ENCODE results near the gene LRRC1.

DNA sequence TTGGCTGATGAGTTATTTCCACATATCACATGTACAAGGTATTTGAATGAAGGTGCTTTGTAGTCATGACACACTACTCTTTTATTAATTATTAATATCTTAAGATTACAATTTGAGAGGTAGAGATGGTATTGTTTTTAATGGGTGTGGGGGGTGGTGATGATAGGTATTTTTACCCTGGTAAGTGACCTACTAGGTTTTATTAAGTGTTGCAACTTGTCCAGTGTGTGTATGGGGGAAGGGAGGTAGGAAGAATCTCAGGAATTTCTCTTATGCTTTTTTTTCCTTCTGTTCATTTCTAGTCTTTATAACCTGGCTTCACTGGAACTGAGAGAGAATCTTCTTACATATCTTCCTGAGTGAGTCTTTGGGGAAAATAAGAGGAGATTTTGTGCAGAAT lies 101.4 kb downstream of the LRRC1 start:
- TF ChIP-seq, protein P1, sequence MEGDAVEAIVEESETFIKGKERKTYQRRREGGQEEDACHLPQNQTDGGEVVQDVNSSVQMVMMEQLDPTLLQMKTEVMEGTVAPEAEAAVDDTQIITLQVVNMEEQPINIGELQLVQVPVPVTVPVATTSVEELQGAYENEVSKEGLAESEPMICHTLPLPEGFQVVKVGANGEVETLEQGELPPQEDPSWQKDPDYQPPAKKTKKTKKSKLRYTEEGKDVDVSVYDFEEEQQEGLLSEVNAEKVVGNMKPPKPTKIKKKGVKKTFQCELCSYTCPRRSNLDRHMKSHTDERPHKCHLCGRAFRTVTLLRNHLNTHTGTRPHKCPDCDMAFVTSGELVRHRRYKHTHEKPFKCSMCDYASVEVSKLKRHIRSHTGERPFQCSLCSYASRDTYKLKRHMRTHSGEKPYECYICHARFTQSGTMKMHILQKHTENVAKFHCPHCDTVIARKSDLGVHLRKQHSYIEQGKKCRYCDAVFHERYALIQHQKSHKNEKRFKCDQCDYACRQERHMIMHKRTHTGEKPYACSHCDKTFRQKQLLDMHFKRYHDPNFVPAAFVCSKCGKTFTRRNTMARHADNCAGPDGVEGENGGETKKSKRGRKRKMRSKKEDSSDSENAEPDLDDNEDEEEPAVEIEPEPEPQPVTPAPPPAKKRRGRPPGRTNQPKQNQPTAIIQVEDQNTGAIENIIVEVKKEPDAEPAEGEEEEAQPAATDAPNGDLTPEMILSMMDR (IDR thresholded peaks at IDR 0.05): no peak
- no peak for TF ChIP-seq POLR2A (IDR thresholded peaks at IDR 0.05)
